GM12878 (cell line): ENCODE results near the gene GGPS1. TPM values are rescaled to one million over a fixed set of nuclear protein-coding genes. Genes with fewer than 3 reads are reported as not detected.

Source experiments
- ATAC-seq: fragments of 200-7000 bp; cut with Tn5 transposase; 3 replicates; pipeline ENCODE4 v1.9.1; 2020; ENCODE audit warnings: mild to moderate bottlenecking, moderate library complexity
- Bru-seq: library from RNA; stranded (reverse); fragments of 400-500 nt; gene quantifications from one replicate; lab custom pipeline; 2021; lab: Mats Ljungman, UMichigan
- BruChase-seq, 2 experiments: library from RNA; stranded (reverse); fragments of 400-500 nt; gene quantifications; one replicate each; lab custom pipeline; 2021; lab: Mats Ljungman, UMichigan
- BruUV-seq: library from RNA; stranded (reverse); fragments of 400-500 nt; replicated peaks from 2 replicates; lab custom pipeline; 2021; lab: Mats Ljungman, UMichigan
- CTCF ChIA-PET: fragments of 300-600 bp; sonication (Branson Sonifier 250); formaldehyde crosslinking; extraction: SDS; loops from one replicate; lab custom pipeline; 2021; ENCODE audit warnings: inconsistent platforms; lab: Yijun Ruan, JAX
- POLR2A ChIA-PET: fragments of 350-600 bp; formaldehyde crosslinking; extraction: SDS; loops from one replicate; lab custom pipeline; 2021; ENCODE audit warnings: inconsistent platforms; lab: Charles Lee
- RAD21 ChIA-PET: fragments of 300-600 bp; sonication (Branson Sonifier 250); formaldehyde crosslinking; loops from one replicate; lab custom pipeline; 2023; ENCODE audit warnings: antibody characterized with exemption; ENCODE audit not compliant: unreplicated experiment; lab: Charles Lee
- SMC1A ChIA-PET: fragments of 300-600 bp; sonication (Branson Sonifier 250); formaldehyde crosslinking; loops from one replicate; lab custom pipeline; 2023; ENCODE audit not compliant: unreplicated experiment, uncharacterized antibody; lab: Charles Lee
- DNase-seq: peaks from one replicate; pipeline ENCODE4 v3.0.0-alpha.2; 2011; ENCODE audit warnings: low read depth, low spot score
- FAIRE-seq: peaks from 3 replicates; lab custom pipeline; 2011; peaks lifted over from hg19 to GRCh38; lab: Jason Lieb, UNC
- H2AFZ ChIP-seq: 2 replicates; pipeline ENCODE4 v1.6.0; 2011; ENCODE audit warnings: low read depth, low read length, control low read depth; ENCODE audit not compliant: control insufficient read depth
- H3K27ac ChIP-seq: 2 replicates; pipeline ENCODE4 v1.5.1; 2011; ENCODE audit warnings: control low read depth; ENCODE audit not compliant: control insufficient read depth, insufficient read depth
- H3K27me3 ChIP-seq, 2 experiments: replicated peaks in 1 of 2; 2 replicates each; pipeline versions ENCODE4 v1.6.0 to v1.6.1; 2011; ENCODE audit warnings: low read length in 1 of 2; ENCODE audit not compliant: control insufficient read depth in 2 of 2, insufficient read depth in 2 of 2
- H3K36me3 ChIP-seq, 2 experiments: 2 replicates each; pipeline ENCODE4 v1.5.1; 2011; ENCODE audit warnings: low read length in 1 of 2; ENCODE audit not compliant: control insufficient read depth in 2 of 2, insufficient read depth in 2 of 2
- H3K4me1 ChIP-seq: 2 replicates; pipeline ENCODE4 v1.6.1; 2011; ENCODE audit warnings: mild to moderate bottlenecking, low read length, moderate library complexity, mixed read lengths; ENCODE audit not compliant: control insufficient read depth, insufficient read depth
- H3K4me2 ChIP-seq: 2 replicates; pipeline ENCODE4 v1.6.0; 2011; ENCODE audit warnings: control low read depth; ENCODE audit not compliant: control insufficient read depth, insufficient read depth
- H3K4me3 ChIP-seq: fragments of 200-600 bp; sonication (generic); 2 replicates; pipeline ENCODE4 v1.5.1; 2016
- H3K79me2 ChIP-seq: 2 replicates; pipeline ENCODE4 v1.6.0; 2011; ENCODE audit warnings: low read length; ENCODE audit not compliant: control insufficient read depth, insufficient read depth
- H3K9ac ChIP-seq: 2 replicates; pipeline ENCODE4 v1.8.0; 2011; ENCODE audit warnings: low read length, control low read depth, mixed read lengths; ENCODE audit not compliant: control insufficient read depth, insufficient read depth
- H3K9me3 ChIP-seq: replicated peaks from 3 replicates; pipeline ENCODE4 v1.5.1; 2011; ENCODE audit warnings: mild to moderate bottlenecking, low read length; ENCODE audit not compliant: control insufficient read depth, insufficient read depth
- H4K20me1 ChIP-seq: 2 replicates; pipeline ENCODE4 v1.6.0; 2011; ENCODE audit not compliant: control insufficient read depth, insufficient read depth
- BCLAF1 ChIP-seq: fragments of 450-650 bp; IDR thresholded peaks from 2 replicates; pipeline ENCODE4 v1.6.1; 2017; ENCODE audit warnings: antibody characterized with exemption, mild to moderate bottlenecking, moderate library complexity
- EP300 ChIP-seq, 2 experiments: fragments of 150-350 bp in 1 of 2; IDR thresholded peaks; 2 replicates each; pipeline ENCODE4 v1.6.1; 2011 to 2012; ENCODE audit warnings: low read depth in 2 of 2, low read length in 2 of 2, borderline replicate concordance in 1 of 2, improper control_type of control experiment in 1 of 2, inconsistent platforms in 1 of 2; ENCODE audit not compliant: control insufficient read depth in 1 of 2
- ESRRA ChIP-seq: IDR thresholded peaks from 2 replicates; pipeline ENCODE4 v1.6.1; 2012; ENCODE audit warnings: mild to moderate bottlenecking, low read length, improper control_type of control experiment
- ETV6 ChIP-seq, 2 experiments: fragments of 450-650 bp in 1 of 2; IDR thresholded peaks in 1 of 2; conservative IDR thresholded peaks in 1 of 2; 2 replicates each; pipeline ENCODE4 v1.6.1; 2014; ENCODE audit warnings: antibody characterized with exemption in 1 of 2, borderline replicate concordance in 1 of 2, low read depth in 1 of 2, mild to moderate bottlenecking in 1 of 2, moderate library complexity in 1 of 2
- MTA2 ChIP-seq: fragments of 450-650 bp; IDR thresholded peaks from 2 replicates; pipeline ENCODE4 v1.6.1; 2016; ENCODE audit warnings: low read depth, mild to moderate bottlenecking, moderate library complexity
- NFIC ChIP-seq: IDR thresholded peaks from 2 replicates; pipeline ENCODE4 v1.6.1; 2012; ENCODE audit warnings: low read depth, mild to moderate bottlenecking, inconsistent platforms, low read length, moderate library complexity
- PAX5 ChIP-seq: IDR thresholded peaks from 2 replicates; pipeline ENCODE4 v1.6.1; 2011; ENCODE audit warnings: low read depth, low read length, borderline replicate concordance
- PML ChIP-seq: IDR thresholded peaks from 2 replicates; pipeline ENCODE4 v1.6.1; 2012; ENCODE audit warnings: low read length, inconsistent platforms
- RUNX3 ChIP-seq: IDR thresholded peaks from 2 replicates; pipeline ENCODE4 v1.6.1; 2012; ENCODE audit warnings: low read length, inconsistent platforms
- SIX5 ChIP-seq: IDR thresholded peaks from 2 replicates; pipeline ENCODE4 v1.6.1; 2011; ENCODE audit warnings: mild to moderate bottlenecking, low read depth, low read length, moderate library complexity; ENCODE audit not compliant: severe bottlenecking
- SMC3 ChIP-seq: IDR thresholded peaks from 2 replicates; pipeline ENCODE4 v1.6.1; 2011; ENCODE audit warnings: low read length, improper control_type of control experiment, borderline replicate concordance
- SUZ12 ChIP-seq: fragments of 200-600 bp; sonication (generic); IDR thresholded peaks from one replicate; pipeline ENCODE4 v1.6.1; 2018; ENCODE audit warnings: antibody characterized with exemption, mild to moderate bottlenecking; ENCODE audit not compliant: unreplicated experiment
- WGBS: methylation state at CpG from one replicate; pipeline ENCODE4 v1.1.6; 2016; ENCODE audit warnings: low lambda C conversion rate; ENCODE audit not compliant: insufficient replicate concordance, insufficient coverage; ENCODE audit errors: missing lambda C conversion rate; 5-methylcytosine and 5-hydroxymethylcytosine counted together
- in situ Hi-C: fragments of 300-500 bp; cut with MboI; formaldehyde crosslinking; loops from 9 replicates; pipeline ENCODE4 v1.14.3; 2018; ENCODE audit warnings: mixed read lengths
- intact Hi-C: fragments of 100-400 bp; cut with micrococcal nuclease; formaldehyde crosslinking; loops from one replicate; pipeline ENCODE4 v1.14.2; 2022; ENCODE audit not compliant: unreplicated experiment
- long read RNA-seq, 2 experiments: library from polyadenylated mRNA; unstranded; transcript quantifications; one replicate each; pipeline ENCODE4 v2.0.0, GENCODE V29; 2019 to 2020
- polyA minus RNA-seq, 3 experiments: library from RNA; depleted of rRNA, polyadenylated mRNA; stranded (reverse); fragments of >200 nt; gene quantifications; 2 replicates each; pipeline ENCODE4 v1.2.3, GENCODE V29; 2011
- polyA plus RNA-seq, 11 experiments: library from polyadenylated mRNA; depleted of rRNA in 4 of 11; unstranded in 6 of 11; stranded (reverse) in 5 of 11; fragments of >200 nt; fragmentation: Nextera tagmentation in 4 of 11; fragmentation: Illumina TruSeq in 1 of 11; extraction: Ambion mirVana in 4 of 11; extraction: Trizol in 1 of 11; gene quantifications; 1 replicate in 1 of 11; 2 replicates in 10 of 11; pipeline versions ENCODE4 v1.2.1 to v1.2.3, GENCODE V29; 2011 to 2016; ENCODE audit warnings: inconsistent platforms in 2 of 11, missing spikeins in 2 of 11, low read depth in 1 of 11
- total RNA-seq, 4 experiments: library from RNA; depleted of rRNA in 3 of 4; stranded (reverse); fragments of >200 nt in 3 of 4; fragmentation: Illumina TruSeq in 1 of 4; extraction: Trizol in 1 of 4; gene quantifications; 2 replicates each; pipeline versions ENCODE4 v1.2.1 to v1.2.3, GENCODE V29; 2013 to 2021

The GGPS1 gene
- total RNA-seq (2013; cell fraction: nucleolus; rRNA removed): 8.5 and 8.7 TPM in 2 replicates
- total RNA-seq (2014; rRNA removed) (14.2 and 15.1 TPM in 2 replicates), total RNA-seq (2014; rRNA removed; fragmentation: Illumina TruSeq; extraction: Trizol) (15.7 TPM in 2 replicates), total RNA-seq (2021) (19.6 and 21.3 TPM in 2 replicates), polyA plus RNA-seq (2011; rRNA removed) (33.5 and 48.5 TPM in 2 replicates), polyA plus RNA-seq (2014; fragmentation: Illumina TruSeq; extraction: Trizol) (23.3 and 24.7 TPM in 2 replicates), polyA plus RNA-seq (2014; fragmentation: Nextera tagmentation; extraction: Ambion mirVana) (10 to 100 TPM; 28.9 to 36.0 TPM), polyA plus RNA-seq (2014; rRNA removed) (17.3 and 19.4 TPM in 2 replicates), polyA plus RNA-seq (2016; fragmentation: Nextera tagmentation; extraction: Ambion mirVana) (10 to 100 TPM; 25.8 to 29.2 TPM), polyA minus RNA-seq (2011; rRNA and poly(A)+ RNA removed) (18.0 and 20.7 TPM in 2 replicates), Bru-seq, nascent RNA (percentile 66 among the genes with signal in this experiment), BruChase-seq, experiment 1, labeled RNA remaining after a 6-hour chase (percentile 87 among the genes with signal in this experiment), BruChase-seq, experiment 2, labeled RNA remaining after a 2-hour chase (percentile 89 among the genes with signal in this experiment)
- 6.9 TPM for polyA plus RNA-seq (2011; ENCODE audit: low read depth)
- polyA plus RNA-seq (2011; cell fraction: cytosol; rRNA removed): 16.9 and 20.6 TPM in 2 replicates
- polyA plus RNA-seq (2011; cell fraction: nucleus; rRNA removed): 8.9 and 9.6 TPM in 2 replicates
- 10.3 and 16.9 TPM in 2 replicates for polyA plus RNA-seq (2012)
- polyA minus RNA-seq (2011; cell fraction: cytosol; rRNA and poly(A)+ RNA removed): 8.4 and 11.1 TPM in 2 replicates
- 2.7 and 3.1 TPM in 2 replicates for polyA minus RNA-seq (2011; cell fraction: nucleus; rRNA and poly(A)+ RNA removed)
- long read RNA-seq, experiment 1, transcript GGPS1-203 (3 exons, 1,407 nt): minor isoform, 5 of 25 reads
- long read RNA-seq, experiment 1, transcript GGPS1-201 (4 exons, 2,895 nt): major isoform, 19 of 25 reads
- long read RNA-seq, experiment 1, partial matches to known transcripts: 0 of 25 reads
- long read RNA-seq, experiment 1, other reads (novel, unspliced or antisense): 1 of 25 reads
- long read RNA-seq, experiment 2, transcript GGPS1-203 (3 exons, 1,407 nt): minor isoform, 10 of 184 reads
- long read RNA-seq, experiment 2, transcript GGPS1-201 (4 exons, 2,895 nt): major isoform, 165 of 184 reads
- long read RNA-seq, experiment 2, partial matches to known transcripts: 1 of 184 reads
- long read RNA-seq, experiment 2, other reads (novel, unspliced or antisense): 8 of 184 reads

DNA sequence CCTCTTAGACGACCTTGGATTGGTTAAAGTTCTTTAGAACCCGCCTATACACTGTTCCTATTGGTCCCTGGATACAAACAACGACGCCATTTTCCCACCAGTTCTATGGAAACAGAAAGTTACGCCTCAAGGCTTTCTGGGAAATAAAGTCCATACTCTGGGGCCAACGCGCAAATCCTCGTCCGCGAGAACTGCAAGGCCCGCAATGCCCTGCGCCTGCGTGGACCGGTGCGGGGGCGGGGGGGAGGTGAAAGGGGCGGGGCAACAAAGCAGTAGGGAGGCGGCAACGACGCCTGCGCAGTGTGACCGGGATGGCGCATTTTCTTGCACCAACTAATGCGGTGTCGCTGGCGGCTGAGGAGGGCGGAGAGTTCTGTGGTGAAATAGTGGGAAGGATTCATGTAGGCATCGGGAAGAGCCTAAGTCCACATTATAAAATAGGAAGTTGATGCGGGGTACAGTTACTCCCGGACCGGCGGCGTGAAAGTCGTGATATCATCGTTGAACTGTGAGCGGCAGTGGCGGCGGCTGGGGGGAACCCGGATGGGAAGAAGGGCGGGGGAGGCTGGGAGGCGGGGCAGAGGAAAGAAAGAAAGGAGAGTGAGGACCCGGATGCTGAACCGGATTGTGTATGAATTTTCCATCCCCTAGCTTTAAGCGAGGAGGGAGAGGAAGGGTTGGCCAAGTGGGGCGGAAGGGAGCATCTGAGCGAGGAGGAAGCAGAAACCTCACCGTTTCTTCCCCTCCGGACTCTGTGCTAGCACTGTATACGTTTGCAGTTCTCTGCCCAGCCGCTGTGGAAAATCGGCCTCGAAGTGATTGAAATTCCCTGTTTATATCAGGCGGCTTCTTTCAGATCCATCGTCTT is at the start of gene GGPS1:
Gene GGPS1, plus strand, starts transcription at position 300 of the 868 bp plus-strand sequence. CDS start 6,695 bp downstream, outside the sequence.
- no TSS peak for BruUV-seq
- Histone ChIP-seq H3K9ac (peak within 1 kb of the TSS; percentile 96), H3K79me2 (peaks cover 87% of the 10 kb centered on the region), H3K27ac (peak within 1 kb of the TSS; percentile 93), H3K4me1 (peaks cover 8% of the 10 kb centered on the region; the same call in 1 of the 2 replicates), H2AFZ (peak within 1 kb of the TSS; percentile 74), H4K20me1 (no peaks in the 10 kb centered on the region), H3K9me3 (no peaks in the 10 kb centered on the region; the same call in 2 of the 3 replicates), H3K27me3 (no peaks in the 10 kb centered on the region), H3K4me2 (peak within 1 kb of the TSS; percentile 86), H3K36me3 (no peaks in the 10 kb centered on the region; a peak in 1 of 4 replicates), H3K4me3 (peak within 1 kb of the TSS; percentile 92)
- ChIA-PET CTCF (interaction anchor here (1.2 to 3.6 kb wide), 5 partner anchors 12 to 75 kb away, joined by 4 to 23 read pairs (median 6); no protein-coding TSS in a partner anchor), SMC1A (interaction anchor here (0.7 to 4.5 kb wide), 12 partner anchors 12 to 224 kb away, joined by 3 to 38 read pairs (median 4); no protein-coding TSS in a partner anchor), POLR2A (interaction anchor here (0.6 to 3.5 kb wide), 9 partner anchors 11 to 168 kb away, joined by 3 to 17 read pairs (median 4); partner anchors contain the start of genes RBM34 and TBCE), RAD21 (interaction anchor here (0.9 to 2.5 kb wide), 6 partner anchors 12 to 174 kb away, joined by 3 to 9 read pairs (median 5); partner anchors contain the start of gene TBCE)
- intact Hi-C loops (loop anchor here (1.0 to 5.0 kb wide), 4 partner anchors 39 to 201 kb away; partner anchors contain the start of genes B3GALNT2, TBCE and TOMM20), in situ Hi-C loops (no loop called here)
- DNase-seq: peak; percentile 99
- ATAC-seq: peak; percentile 87
- peak; percentile 98 for FAIRE-seq
- WGBS: under 1% methylated on average over 49 of the region's 54 CpGs
- no peak for TF ChIP-seq SUZ12
- no peak for TF ChIP-seq NFIC
- no peak for TF ChIP-seq EP300 (IDR thresholded peaks at IDR 0.05; ENCODE audit: borderline replicate concordance in 1 of 2, control insufficient read depth in 1 of 2, low read depth in 2 of 2, low read length in 2 of 2)
- peak; percentile 81 for TF ChIP-seq SIX5
- peak; percentile 53 for TF ChIP-seq MTA2
- TF ChIP-seq ESRRA: peak; percentile 80; the same call in 1 of the 2 replicates
- peak; percentile 59 for TF ChIP-seq RUNX3
- TF ChIP-seq BCLAF1: no peak
- no peak for TF ChIP-seq SMC3
- TF ChIP-seq PML: no peak
- TF ChIP-seq PAX5: no peak
- TF ChIP-seq ETV6 (conservative IDR thresholded peaks at IDR 0.05 in 1 of 2, IDR thresholded peaks at IDR 0.05 in 1 of 2; ENCODE audit: borderline replicate concordance in 1 of 2, low read depth in 1 of 2): peak in 1 of 2 experiments; percentile 72; a peak in 1 of 4 replicates
